RPMI7951 (cell line): Measurements from ENCODE around the gene CTNNA2. TPM values are rescaled to one million over a fixed set of nuclear protein-coding genes. Genes with fewer than 3 reads are reported as not detected.

ENCODE experiments used
- DNase-seq: peaks from one replicate; pipeline ENCODE4 v3.0.0-alpha.2; 2012; ENCODE audit warnings: low read depth
- total RNA-seq: library from RNA; depleted of rRNA; stranded (reverse); fragments of >200 nt; shearing (Covaris generic); gene quantifications from 2 replicates; pipeline ENCODE4 v1.2.3, GENCODE V29; 2014

Gene CTNNA2
- total RNA-seq, 1 experiment from 2014 or later = not detected

- no peak for DNase-seq
Measured at GRCh38 chr2:80547344-80547743, 1034.5 kb downstream of the CTNNA2 start.

GRCh38 chr2:80548469-80548868 is 1035.6 kb downstream of the CTNNA2 start:
- DNase-seq = no peak

GRCh38 chr2:80549901-80550300 is 1037.0 kb downstream of the CTNNA2 start:
- no peak for DNase-seq

- no peak for DNase-seq
Measured at GRCh38 chr2:80560326-80560725, 1047.5 kb downstream of the CTNNA2 start.

- DNase-seq = no peak
Measured at GRCh38 chr2:80568011-80568410, 1055.2 kb downstream of the CTNNA2 start.

GRCh38 chr2:80573167-80573566 is 1060.3 kb downstream of the CTNNA2 start:
- no peak for DNase-seq

- DNase-seq = no peak
Measured at GRCh38 chr2:80573950-80574349, 1061.1 kb downstream of the CTNNA2 start.

- DNase-seq = no peak
Measured at GRCh38 chr2:80579756-80580155, 1066.9 kb downstream of the CTNNA2 start.

- no peak for DNase-seq
Measured at GRCh38 chr2:80591233-80591632, 1078.4 kb downstream of the CTNNA2 start.

GRCh38 chr2:80592106-80592505 is 1079.3 kb downstream of the CTNNA2 start:
- DNase-seq = no peak

- DNase-seq = no peak
Measured at GRCh38 chr2:80610108-80610507, 1097.3 kb downstream of the CTNNA2 start.

GRCh38 chr2:80621656-80622055 is 1108.8 kb downstream of the CTNNA2 start:
- DNase-seq = no peak

GRCh38 chr2:80624062-80624461 is 1111.2 kb downstream of the CTNNA2 start:
- DNase-seq = no peak

- DNase-seq = no peak
Measured at GRCh38 chr2:80634590-80634989, 1121.7 kb downstream of the CTNNA2 start.

GRCh38 chr2:80638783-80639182 is 1125.9 kb downstream of the CTNNA2 start:
- DNase-seq = no peak

- DNase-seq = no peak
Measured at GRCh38 chr2:80642465-80642864, 1129.6 kb downstream of the CTNNA2 start.

GRCh38 chr2:80643598-80643997 is 1130.7 kb downstream of the CTNNA2 start:
- DNase-seq = no peak

GRCh38 chr2:80651435-80651834 is 1138.6 kb downstream of the CTNNA2 start:
- DNase-seq = no peak

- DNase-seq = no peak
Measured at GRCh38 chr2:80655265-80655664, 1142.4 kb downstream of the CTNNA2 start.

- DNase-seq = no peak
Measured at GRCh38 chr2:80670763-80671162, 1157.9 kb downstream of the CTNNA2 start.

GRCh38 chr2:80687524-80687923 is 1174.7 kb downstream of the CTNNA2 start:
- DNase-seq = no peak

GRCh38 chr2:80689106-80689505 is 1176.3 kb downstream of the CTNNA2 start:
- DNase-seq = no peak
